Measurements from ENCODE around the gene SLC2A4RG. TPM values are rescaled to one million over a fixed set of nuclear protein-coding genes. Genes with fewer than 3 reads are reported as not detected.
A peak's percentile ranks its signal among the peaks of the same experiment; 100 is the strongest.

Gene SLC2A4RG
- total and polyA plus RNA-seq, 2 of the 13 experiments (the other 11 are each of a cell fraction or from before 2014, with no cell fraction given) = 91.4 to 95.9 TPM

GRCh38 chr20:63706852-63707557 is 32.6 kb upstream of the SLC2A4RG start (continued):
- TF ChIP-seq ZBTB34 (CRISPR knock-in tag; IDR thresholded peaks at IDR 0.05) = no peak
- TF ChIP-seq ZNF234 (CRISPR knock-in tag; conservative IDR thresholded peaks at IDR 0.05) = no peak; the same call in 1 of the 2 replicates
- TF ChIP-seq ZNF670 (CRISPR knock-in tag; IDR thresholded peaks at IDR 0.05; ENCODE audit: borderline replicate concordance) = 0 out of 2 replicates have a peak, but pooled peaks have one; percentile 31
- TF ChIP-seq ZNF343 (CRISPR knock-in tag; IDR thresholded peaks at IDR 0.05) = no peak
- TF ChIP-seq ATF6 (CRISPR knock-in tag; conservative IDR thresholded peaks at IDR 0.05) = no peak
- TF ChIP-seq ZNF800 (CRISPR knock-in tag; IDR thresholded peaks at IDR 0.05) = no peak
- no peak; the same call in 1 of the 2 replicates for TF ChIP-seq ZNF782 (CRISPR knock-in tag; IDR thresholded peaks at IDR 0.05; ENCODE audit: borderline replicate concordance)
- TF ChIP-seq HNF4A (CRISPR knock-in tag; IDR thresholded peaks at IDR 0.05) = peak; percentile 28; the same call in 1 of the 2 replicates
- TF ChIP-seq SAP130 (CRISPR knock-in tag; IDR thresholded peaks at IDR 0.05; ENCODE audit: low read depth) = peak; percentile 87
- no peak for TF ChIP-seq FOXC1 (CRISPR knock-in tag; IDR thresholded peaks at IDR 0.05; ENCODE audit: borderline replicate concordance)
- TF ChIP-seq ZNF17 (CRISPR knock-in tag; IDR thresholded peaks at IDR 0.05) = no peak
- no peak for TF ChIP-seq TCF12 (IDR thresholded peaks at IDR 0.05)
- no peak; the same call in 1 of the 2 replicates for TF ChIP-seq TCF12 (CRISPR knock-in tag; IDR thresholded peaks at IDR 0.05)
- peak; percentile 81 for TF ChIP-seq RBM39 (IDR thresholded peaks at IDR 0.05; ENCODE audit: low read depth, low read length, poor library complexity, severe bottlenecking)
- 0 out of 2 replicates have a peak, but pooled peaks have one; percentile 53 for TF ChIP-seq LRRFIP1 (CRISPR knock-in tag; conservative IDR thresholded peaks at IDR 0.05)
- TF ChIP-seq ZNF335 (CRISPR knock-in tag; IDR thresholded peaks at IDR 0.05) = no peak; the same call in 1 of the 2 replicates
- no peak for TF ChIP-seq RFXANK (CRISPR knock-in tag; IDR thresholded peaks at IDR 0.05)
- no peak; the same call in 1 of the 2 replicates for TF ChIP-seq ZNF414 (CRISPR knock-in tag; IDR thresholded peaks at IDR 0.05)
- no peak for TF ChIP-seq ZSCAN30 (CRISPR knock-in tag; IDR thresholded peaks at IDR 0.05)
- no peak for TF ChIP-seq JDP2 (CRISPR knock-in tag; IDR thresholded peaks at IDR 0.05; ENCODE audit: borderline replicate concordance)
- peak; percentile 47; the same call in 1 of the 2 replicates for TF ChIP-seq DNMT1 (CRISPR knock-in tag; IDR thresholded peaks at IDR 0.05)

Data from HepG2 (cell line).